Transverse colon (tissue), 4 donors: ENCODE results near the gene RNF166.
A peak's percentile ranks its signal among the peaks of the same experiment; 100 is the strongest.

ENCODE experiments used
- EP300 ChIP-seq: sonication (generic); formaldehyde crosslinking; IDR thresholded peaks from one replicate; pipeline ENCODE4 v1.6.1; 2017; ENCODE audit warnings: antibody characterized with exemption, low read depth
- POLR2A ChIP-seq: fragments of 450-650 bp; IDR thresholded peaks from one replicate; pipeline ENCODE4 v1.6.1; 2016; ENCODE audit warnings: antibody characterized with exemption, mild to moderate bottlenecking, moderate library complexity
- POLR2AphosphoS5 ChIP-seq, 3 donors: sonication (generic); formaldehyde crosslinking; IDR thresholded peaks; one replicate each; pipeline ENCODE4 v1.6.1; 2016; ENCODE audit warnings: antibody characterized with exemption in 3 of 3
- TF ChIP-seq, protein P1 (sequence below), 5 experiments: fragments of 200-600 bp in 3 of 5; fragments of 450-650 bp in 2 of 5; sonication (generic) in 3 of 5; IDR thresholded peaks; 1 replicate in 2 of 5; 2 replicates in 3 of 5; pipeline ENCODE4 v1.5.1; 2016 to 2017; ENCODE audit warnings: antibody characterized with exemption in 5 of 5, inconsistent platforms in 3 of 5, mild to moderate bottlenecking in 2 of 5, moderate library complexity in 1 of 5

DNA sequence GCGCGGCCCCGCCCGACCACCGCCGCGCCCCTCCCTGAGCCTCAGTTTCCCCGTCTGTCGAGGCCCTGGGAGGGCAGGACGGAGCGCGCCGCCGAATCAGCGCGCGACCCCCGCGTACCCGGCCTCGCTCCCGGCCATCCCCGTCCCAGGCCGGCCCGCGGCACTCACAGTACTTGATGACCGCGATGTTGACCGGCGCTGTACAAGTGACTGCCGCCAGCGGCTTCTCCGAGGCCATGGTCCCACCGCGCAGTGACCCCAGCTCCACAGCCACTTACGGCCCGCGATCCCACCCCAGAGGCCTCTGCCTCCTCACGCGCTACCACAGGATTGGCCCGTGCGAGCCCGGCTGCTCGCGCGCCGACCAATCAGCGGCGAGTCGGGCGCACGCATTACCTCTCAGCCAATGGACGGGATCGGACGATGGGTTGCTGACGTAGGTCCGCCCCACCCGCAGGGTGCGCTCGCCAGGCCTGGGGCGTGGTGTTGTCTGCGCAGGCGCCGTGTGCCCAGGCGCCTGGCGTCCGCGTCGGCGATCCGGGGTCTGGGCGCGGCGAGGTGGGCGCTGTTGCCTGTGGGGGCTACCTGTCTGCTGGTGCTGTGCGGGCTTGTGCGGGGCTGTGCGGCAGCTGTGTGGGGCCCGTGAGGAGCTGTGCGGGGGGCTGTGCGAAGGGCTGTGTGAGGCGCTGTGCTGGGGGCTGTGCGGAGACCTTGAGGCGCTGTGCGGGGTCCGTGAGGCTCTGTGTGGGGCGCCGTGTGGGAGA lies 43.2 kb downstream of the RNF166 start, which contains the start of gene MVD:
- TF ChIP-seq, protein P1, sequence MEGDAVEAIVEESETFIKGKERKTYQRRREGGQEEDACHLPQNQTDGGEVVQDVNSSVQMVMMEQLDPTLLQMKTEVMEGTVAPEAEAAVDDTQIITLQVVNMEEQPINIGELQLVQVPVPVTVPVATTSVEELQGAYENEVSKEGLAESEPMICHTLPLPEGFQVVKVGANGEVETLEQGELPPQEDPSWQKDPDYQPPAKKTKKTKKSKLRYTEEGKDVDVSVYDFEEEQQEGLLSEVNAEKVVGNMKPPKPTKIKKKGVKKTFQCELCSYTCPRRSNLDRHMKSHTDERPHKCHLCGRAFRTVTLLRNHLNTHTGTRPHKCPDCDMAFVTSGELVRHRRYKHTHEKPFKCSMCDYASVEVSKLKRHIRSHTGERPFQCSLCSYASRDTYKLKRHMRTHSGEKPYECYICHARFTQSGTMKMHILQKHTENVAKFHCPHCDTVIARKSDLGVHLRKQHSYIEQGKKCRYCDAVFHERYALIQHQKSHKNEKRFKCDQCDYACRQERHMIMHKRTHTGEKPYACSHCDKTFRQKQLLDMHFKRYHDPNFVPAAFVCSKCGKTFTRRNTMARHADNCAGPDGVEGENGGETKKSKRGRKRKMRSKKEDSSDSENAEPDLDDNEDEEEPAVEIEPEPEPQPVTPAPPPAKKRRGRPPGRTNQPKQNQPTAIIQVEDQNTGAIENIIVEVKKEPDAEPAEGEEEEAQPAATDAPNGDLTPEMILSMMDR (IDR thresholded peaks at IDR 0.05) = no peak
- TF ChIP-seq POLR2AphosphoS5 (IDR thresholded peaks at IDR 0.05) (peak; percentile 92 to 97 (median 92)), EP300 (no peak), POLR2A (peak; percentile 95)
